NCI-H2196 (cell line): ENCODE measurements around the gene KRT72.
"Not testable (repeated sequence)": the region's sequence is repeated elsewhere in the genome, so short reads cannot be mapped to it uniquely, and the experiment has no call there.

Experiments
- DNase-seq: peaks from one replicate; lab custom pipeline; 2025; ENCODE audit not compliant: unreplicated experiment; lab: John Stamatoyannopoulos, UW

Gene KRT72

GRCh38 chr12:52608826-52609630, 7.8 kb upstream of the KRT72 start:
- DNase-seq = no peak

GRCh38 chr12:52608161-52608560, 6.9 kb upstream of the KRT72 start:
- DNase-seq = no peak

DNA sequence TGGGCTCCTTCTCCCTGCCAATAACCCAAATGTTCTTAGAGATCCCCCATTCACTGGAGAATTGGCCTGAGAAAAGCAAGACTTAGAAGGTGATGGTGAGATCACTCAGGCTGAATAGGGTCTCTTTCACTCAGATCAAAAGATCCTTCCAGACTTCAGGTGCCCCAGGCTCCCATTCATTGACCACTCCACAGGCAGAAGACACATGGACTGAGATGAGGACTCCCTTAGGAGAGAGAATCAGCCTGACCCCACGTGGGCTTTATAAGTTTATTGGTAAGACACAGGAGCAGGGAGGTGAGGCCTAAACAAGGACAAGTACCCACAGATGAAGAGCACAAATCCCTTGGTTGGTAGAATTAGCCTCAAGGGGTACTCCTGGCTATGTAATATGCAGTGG, 6.1 kb upstream of the KRT72 start:
- DNase-seq = no peak

- DNase-seq = no peak
These were observed 5.4 kb upstream of the KRT72 start for GRCh38 chr12:52606581-52607218.

DNA sequence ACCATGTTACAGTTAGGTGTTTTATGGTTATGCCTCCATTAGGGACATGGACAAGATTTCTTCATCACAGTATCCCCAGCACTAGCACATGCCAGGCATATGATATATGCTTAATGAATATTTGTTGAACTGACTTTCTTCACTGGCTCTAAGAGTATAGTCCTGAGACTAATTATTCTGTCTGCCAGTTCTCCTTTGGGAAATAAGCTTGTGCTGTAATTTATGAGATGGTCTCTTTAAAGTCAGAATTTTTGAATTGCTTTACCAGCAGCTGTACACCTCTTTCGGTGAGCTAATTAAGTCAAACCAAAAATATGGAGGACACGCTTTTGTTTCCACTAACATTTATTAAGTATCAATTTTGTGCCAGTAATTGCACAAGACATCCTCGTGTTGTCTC, 4.8 kb upstream of the KRT72 start:
- DNase-seq = no peak

GRCh38 chr12:52605542-52605941, 4.3 kb upstream of the KRT72 start:
- DNase-seq = no peak

DNA sequence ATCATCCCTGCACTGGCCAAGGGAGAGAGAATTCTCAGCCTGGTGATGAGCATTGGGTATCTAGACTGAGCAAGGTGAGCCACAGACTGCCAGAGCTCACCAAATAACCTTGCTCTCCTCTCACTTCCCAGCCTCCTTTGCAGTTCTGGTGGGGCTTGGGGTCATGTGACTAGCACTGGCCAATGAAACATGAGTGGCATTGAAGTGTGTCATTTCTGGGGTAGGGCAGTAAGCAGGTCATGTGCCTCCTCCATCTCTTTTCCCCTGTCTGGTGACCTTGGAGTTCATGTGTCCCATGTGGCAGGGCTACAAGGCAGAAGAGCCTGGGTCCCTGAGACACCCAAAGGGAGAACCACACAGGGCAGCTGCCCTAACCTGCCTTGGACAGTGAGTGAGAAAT, 3.6 kb upstream of the KRT72 start:
- no peak for DNase-seq

- no peak for DNase-seq
These were observed 2.1 kb upstream of the KRT72 start for GRCh38 chr12:52603314-52603713.

GRCh38 chr12:52602552-52602951, 1.3 kb upstream of the KRT72 start:
- no peak for DNase-seq

DNA sequence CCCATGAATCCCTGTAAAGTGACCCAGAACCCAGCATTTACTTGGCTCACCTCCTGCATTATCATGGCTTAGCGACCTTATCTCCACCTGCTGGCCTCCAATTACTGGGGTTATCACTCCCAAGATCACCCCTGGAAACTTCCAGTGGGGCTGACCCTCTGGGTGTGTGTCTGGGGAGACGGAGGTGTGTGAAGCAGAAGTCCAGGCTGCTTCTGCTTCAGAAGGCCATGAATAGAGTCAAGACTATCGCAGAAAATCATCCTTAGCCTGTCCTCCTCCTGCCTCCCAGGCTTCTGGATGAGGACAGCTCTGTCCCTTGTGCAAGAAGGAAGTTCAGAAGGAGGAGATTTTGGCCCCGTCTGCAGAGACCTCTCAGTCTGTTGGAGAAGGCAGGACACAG, 408 bp upstream of the KRT72 start:
- no peak for DNase-seq

DNA sequence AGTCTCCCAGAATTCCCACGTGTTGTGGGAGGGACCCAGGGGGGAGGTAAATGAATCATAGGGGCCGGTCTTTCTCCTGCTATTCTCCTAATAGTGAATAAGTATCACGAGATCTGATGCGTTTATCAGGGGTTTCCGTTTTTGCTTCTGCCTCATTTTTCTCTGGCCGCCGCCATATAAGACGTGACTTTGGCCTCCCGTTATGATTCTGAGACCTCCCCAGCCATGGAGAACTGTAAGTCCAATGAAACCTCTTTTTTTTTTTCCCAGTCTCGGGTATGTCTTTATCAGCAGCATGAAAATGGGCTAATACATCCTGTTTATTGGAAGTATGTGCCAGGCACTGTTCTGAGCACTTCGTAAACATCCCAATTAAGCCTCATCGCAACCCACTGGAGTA, 788 bp downstream of the KRT72 start:
- DNase-seq = no peak

DNA sequence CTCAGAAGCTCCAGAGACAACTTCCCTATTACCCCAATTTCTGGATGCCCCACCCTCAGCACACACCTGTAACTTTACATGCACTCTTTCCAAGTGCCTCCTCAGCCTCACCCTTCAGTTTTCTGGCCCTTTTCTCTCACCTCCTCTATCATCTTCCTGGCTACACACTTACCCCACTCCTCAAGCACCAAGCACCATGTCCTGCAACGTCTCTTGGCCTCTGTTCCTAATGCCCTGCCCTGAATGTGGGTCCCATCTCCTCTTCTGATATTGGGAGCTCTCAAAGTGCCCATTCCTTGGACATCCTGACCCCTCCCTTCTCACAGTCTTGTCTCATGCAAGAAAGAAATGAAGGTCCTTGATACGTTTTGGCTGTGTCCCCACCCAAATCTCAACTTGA, 1.2 kb downstream of the KRT72 start:
- DNase-seq = no peak

GRCh38 chr12:52598966-52599365, 2.3 kb downstream of the KRT72 start:
- no peak for DNase-seq

GRCh38 chr12:52594237-52594636, 7.0 kb downstream of the KRT72 start:
- DNase-seq = not testable (repeated sequence)

- no peak for DNase-seq
These were observed 9.7 kb downstream of the KRT72 start for GRCh38 chr12:52591521-52591920.

DNA sequence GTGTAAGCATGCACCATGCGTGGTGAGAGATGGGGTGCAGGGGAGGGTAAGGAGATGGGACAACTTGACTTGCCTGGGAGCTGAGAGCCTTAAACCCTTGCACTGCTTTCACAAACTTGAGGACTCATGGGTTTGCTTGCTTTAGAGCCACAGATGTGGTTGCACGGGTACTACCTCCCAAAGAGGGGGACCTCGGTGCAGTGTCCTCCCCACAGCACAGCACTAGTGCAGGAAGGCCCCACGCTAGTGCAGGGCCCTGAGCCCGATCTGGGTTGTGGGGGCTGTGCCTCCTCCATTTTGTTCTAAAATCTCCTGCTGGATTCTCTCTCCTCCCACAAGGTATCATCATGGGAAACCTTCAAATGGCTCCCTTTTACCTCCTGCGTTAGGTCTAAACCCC, 11.2 kb downstream of the KRT72 start:
- no peak for DNase-seq

DNA sequence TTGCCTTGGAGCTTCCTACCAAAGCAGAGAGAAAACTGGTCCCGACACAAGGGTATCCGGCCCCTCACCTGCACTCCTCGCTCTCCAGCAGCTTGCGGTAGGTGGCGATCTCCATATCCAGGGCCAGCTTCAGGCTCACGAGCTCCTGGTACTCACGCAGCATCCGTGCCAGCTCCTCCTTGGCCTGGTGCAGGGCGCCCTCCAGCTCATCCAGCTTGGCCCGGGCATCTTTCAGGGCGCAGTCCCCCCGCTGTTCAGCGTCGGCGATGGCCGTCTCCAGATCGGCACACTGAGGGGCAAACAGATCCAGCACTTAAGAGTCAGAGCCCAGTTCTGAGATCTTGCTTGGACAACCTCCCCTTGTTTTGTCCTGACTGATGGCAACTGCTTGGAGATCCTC, 13.7 kb downstream of the KRT72 start:
- no peak for DNase-seq

DNA sequence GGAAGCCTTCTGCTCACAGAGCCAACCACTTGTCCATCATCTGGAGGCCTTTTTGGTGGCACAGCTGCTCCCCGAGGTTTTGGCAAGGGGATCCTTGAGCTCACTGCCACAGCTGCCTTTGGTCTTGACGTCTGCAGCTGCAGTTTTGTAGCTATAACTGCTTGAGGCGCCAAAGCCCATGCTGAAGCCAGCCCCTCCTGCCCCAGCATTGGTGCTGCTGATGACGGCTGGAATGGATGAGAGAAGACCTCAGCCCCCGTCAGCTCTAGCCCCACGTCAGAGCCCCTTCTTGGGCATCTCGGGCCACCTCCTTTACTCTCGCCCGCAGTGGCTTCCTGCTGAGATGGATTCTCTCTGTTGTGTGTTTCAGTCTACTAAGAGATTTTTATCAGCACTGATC, 15.3 kb downstream of the KRT72 start:
- no peak for DNase-seq

DNA sequence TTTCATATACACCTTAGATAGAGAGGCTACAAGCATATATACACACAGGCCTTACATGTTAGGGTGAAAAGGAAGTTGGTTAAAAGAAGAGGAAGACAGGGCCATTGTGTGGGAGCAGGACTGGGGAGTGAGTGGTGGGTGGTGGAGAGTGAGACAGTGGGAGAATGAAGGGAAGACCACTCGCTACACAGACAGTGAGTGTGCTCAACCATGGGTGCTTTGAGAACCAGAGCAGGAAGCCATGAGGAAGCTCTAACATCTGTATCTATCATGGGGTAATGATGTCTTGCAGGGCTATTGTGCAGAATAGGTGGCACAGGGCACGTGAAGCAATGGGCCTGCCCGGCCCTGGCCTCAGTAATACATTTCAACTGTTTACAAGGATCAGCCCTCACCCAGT, 16.2 kb downstream of the KRT72 start:
- DNase-seq = no peak

DNA sequence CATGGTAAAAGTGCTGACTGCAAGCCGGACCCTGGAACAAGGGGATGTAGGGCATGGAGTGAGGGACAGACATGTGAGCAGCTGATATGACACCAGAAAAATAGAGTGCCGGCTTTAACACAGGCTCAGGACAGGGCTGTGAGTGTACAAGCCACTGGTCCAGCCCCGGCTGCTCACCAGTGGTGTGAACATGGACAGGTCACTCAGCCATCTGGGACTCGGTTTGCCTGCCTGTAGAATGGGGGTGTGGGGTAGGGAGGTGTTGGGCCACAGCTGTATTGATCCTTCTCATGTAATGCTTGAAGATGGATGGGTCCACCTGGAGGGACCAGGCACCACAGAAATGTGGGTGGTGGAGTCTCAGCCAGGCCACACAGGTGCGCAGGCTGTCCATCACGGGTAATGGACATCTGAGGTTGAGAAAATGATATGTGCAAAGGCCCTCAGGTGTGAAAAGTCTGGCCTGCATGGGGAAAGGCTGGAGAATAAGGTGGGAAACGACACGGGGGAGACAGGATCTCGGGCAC, 17.0 kb downstream of the KRT72 start:
- no peak for DNase-seq

DNA sequence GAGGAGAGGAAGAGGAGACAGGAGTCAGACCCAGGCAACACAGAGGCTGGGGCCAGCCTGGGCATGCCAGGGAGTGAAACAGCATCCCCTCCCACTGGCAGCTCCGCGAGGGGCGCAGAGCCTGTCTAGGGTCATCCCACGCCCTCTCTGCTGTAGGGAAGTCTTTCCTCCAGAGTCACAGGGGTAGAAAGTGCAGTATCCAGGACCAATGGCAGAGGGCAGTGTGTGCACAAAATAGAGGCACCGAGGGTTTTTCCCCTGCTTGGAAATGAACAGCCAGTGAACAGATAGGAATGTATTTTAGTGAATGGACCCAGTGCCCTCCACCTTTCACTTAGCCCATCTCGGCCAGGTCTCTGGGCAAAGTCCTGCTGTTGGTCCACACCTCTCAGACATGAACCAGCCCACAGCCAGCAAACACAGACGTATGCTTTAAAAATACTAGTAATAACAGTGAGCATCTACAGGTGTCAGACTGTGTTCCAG, 18.2 kb downstream of the KRT72 start:
- DNase-seq = peak; percentile 81

DNA sequence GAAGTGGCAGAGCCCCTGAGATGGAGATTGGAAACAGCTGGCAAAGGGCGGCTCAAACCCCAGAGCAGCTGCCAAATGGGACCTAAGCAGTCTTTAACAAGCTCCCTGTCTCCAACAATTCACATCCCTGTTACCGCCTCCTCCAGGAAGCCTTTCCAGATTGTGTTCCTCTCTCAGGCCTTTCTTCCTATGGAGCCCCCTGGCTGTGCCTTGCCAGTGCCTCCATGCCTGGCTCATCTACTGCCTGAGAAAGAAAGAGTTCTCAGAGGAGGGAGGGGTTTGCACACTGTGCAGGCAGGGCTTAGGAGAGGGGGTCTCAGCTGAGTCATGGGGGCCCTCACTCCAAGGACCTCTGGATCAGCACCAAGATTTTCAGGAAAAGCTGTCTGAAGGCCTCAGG, 18.8 kb downstream of the KRT72 start:
- no peak for DNase-seq
